ENCODE data around the gene SKA2.

The SKA2 gene

GRCh38 chr17:59108400-59109102 is 46.4 kb downstream of the SKA2 start:
- Histone ChIP-seq H3K4me2 (ENCODE audit: low read depth, low read length) (no peak overlapping the region), H2AFZ (ENCODE audit: low read length) (no peak overlapping the region), H4K20me1 (ENCODE audit: insufficient read depth, low read length) (no peaks in the 10 kb centered on the region), H3K79me2 (ENCODE audit: low read length) (peaks cover 28% of the 10 kb centered on the region), H3K9ac (ENCODE audit: low read length) (no peak overlapping the region), H3F3A (ENCODE audit: insufficient read depth, low read length) (peaks cover 20% of the 10 kb centered on the region), H3K27me3 (replicated peaks; ENCODE audit: insufficient read depth, low read length) (no peaks in the 10 kb centered on the region), H3K27ac (ENCODE audit: low read length) (no peak overlapping the region), H3K4me3 (ENCODE audit: low read length) (no peak overlapping the region), H3K36me3 (replicated peaks; ENCODE audit: insufficient read depth, low read length) (no peaks in the 10 kb centered on the region; the same call in 1 of the 2 replicates), H3K9me2 (replicated peaks; ENCODE audit: insufficient read depth, low read length) (no peaks in the 10 kb centered on the region), H3K4me1 (ENCODE audit: low read length) (peaks cover 8% of the 10 kb centered on the region), H3K9me3 (replicated peaks; ENCODE audit: insufficient read depth, low read length) (no peaks in the 10 kb centered on the region)
- no peak for TF ChIP-seq EZH2 (optimal IDR thresholded peaks at IDR 0.05; ENCODE audit: low read depth, low read length)
- TF ChIP-seq CTCF (IDR thresholded peaks at IDR 0.05; ENCODE audit: low read length) = no peak
- no peak for TF ChIP-seq EZH2phosphoT487 (IDR thresholded peaks at IDR 0.05; ENCODE audit: low read length)
- no peak for DNase-seq

- peak overlapping the region; percentile 84 for H3K27ac ChIP-seq (ENCODE audit: low read length)
- no peaks in the 10 kb centered on the region for H3K9me2 ChIP-seq (replicated peaks; ENCODE audit: insufficient read depth, low read length)
- H2AFZ ChIP-seq (ENCODE audit: low read length) = peak overlapping the region; percentile 41
- H3K79me2 ChIP-seq (ENCODE audit: low read length) = peaks cover 36% of the 10 kb centered on the region
- no peak for DNase-seq
- peak overlapping the region; percentile 64 for H3K4me3 ChIP-seq (ENCODE audit: low read length)
- H3F3A ChIP-seq (ENCODE audit: insufficient read depth, low read length) = peaks cover 20% of the 10 kb centered on the region
- peak overlapping the region; percentile 55 for H3K9ac ChIP-seq (ENCODE audit: low read length)
- no peaks in the 10 kb centered on the region; the same call in 1 of the 2 replicates for H3K36me3 ChIP-seq (replicated peaks; ENCODE audit: insufficient read depth, low read length)
- H3K4me1 ChIP-seq (ENCODE audit: low read length) = peaks cover 8% of the 10 kb centered on the region
- H3K4me2 ChIP-seq (ENCODE audit: low read depth, low read length) = peak overlapping the region; percentile 70
- H4K20me1 ChIP-seq (ENCODE audit: insufficient read depth, low read length) = no peaks in the 10 kb centered on the region
- no peaks in the 10 kb centered on the region for H3K9me3 ChIP-seq (replicated peaks; ENCODE audit: insufficient read depth, low read length)
- H3K27me3 ChIP-seq (replicated peaks; ENCODE audit: insufficient read depth, low read length) = no peaks in the 10 kb centered on the region
- TF ChIP-seq CTCF (IDR thresholded peaks at IDR 0.05; ENCODE audit: low read length) (no peak), EZH2 (optimal IDR thresholded peaks at IDR 0.05; ENCODE audit: low read depth, low read length) (no peak), EZH2phosphoT487 (IDR thresholded peaks at IDR 0.05; ENCODE audit: low read length) (no peak)
Observed at GRCh38 chr17:59107306-59107670, 47.7 kb downstream of the SKA2 start.

GRCh38 chr17:59106463-59107305 is 48.3 kb downstream of the SKA2 start, which contains the start of gene TRIM37:
Gene TRIM37, minus strand, starts transcription at chr17:59106880. Its CDS starts 419 bp downstream, at chr17:59106461.
- H3F3A ChIP-seq (ENCODE audit: insufficient read depth, low read length) = peaks cover 20% of the 10 kb centered on the region
- no peaks in the 10 kb centered on the region for H3K9me3 ChIP-seq (replicated peaks; ENCODE audit: insufficient read depth, low read length)
- H3K9me2 ChIP-seq (replicated peaks; ENCODE audit: insufficient read depth, low read length) = no peaks in the 10 kb centered on the region
- peaks cover 41% of the 10 kb centered on the region for H3K79me2 ChIP-seq (ENCODE audit: low read length)
- DNase-seq = peak; percentile 100
- TF ChIP-seq EZH2 (optimal IDR thresholded peaks at IDR 0.05; ENCODE audit: low read depth, low read length) (no peak), CTCF (IDR thresholded peaks at IDR 0.05; ENCODE audit: low read length) (no peak), EZH2phosphoT487 (IDR thresholded peaks at IDR 0.05; ENCODE audit: low read length) (no peak)
- H3K27me3 ChIP-seq (replicated peaks; ENCODE audit: insufficient read depth, low read length) = no peaks in the 10 kb centered on the region
- peak within 1 kb of the TSS; percentile 98 for H2AFZ ChIP-seq (ENCODE audit: low read length)
- H3K4me1 ChIP-seq (ENCODE audit: low read length) = peaks cover 8% of the 10 kb centered on the region
- peak within 1 kb of the TSS; percentile 80 for H3K4me2 ChIP-seq (ENCODE audit: low read depth, low read length)
- peak within 1 kb of the TSS; percentile 92 for H3K9ac ChIP-seq (ENCODE audit: low read length)
- peak within 1 kb of the TSS; percentile 84 for H3K27ac ChIP-seq (ENCODE audit: low read length)
- peak within 1 kb of the TSS; percentile 98 for H3K4me3 ChIP-seq (ENCODE audit: low read length)
- H3K36me3 ChIP-seq (replicated peaks; ENCODE audit: insufficient read depth, low read length) = no peaks in the 10 kb centered on the region; the same call in 1 of the 2 replicates
- H4K20me1 ChIP-seq (ENCODE audit: insufficient read depth, low read length) = no peaks in the 10 kb centered on the region

Measured in MM.1S (cell line).